Measurements from ENCODE around the gene UBFD1.

DNA sequence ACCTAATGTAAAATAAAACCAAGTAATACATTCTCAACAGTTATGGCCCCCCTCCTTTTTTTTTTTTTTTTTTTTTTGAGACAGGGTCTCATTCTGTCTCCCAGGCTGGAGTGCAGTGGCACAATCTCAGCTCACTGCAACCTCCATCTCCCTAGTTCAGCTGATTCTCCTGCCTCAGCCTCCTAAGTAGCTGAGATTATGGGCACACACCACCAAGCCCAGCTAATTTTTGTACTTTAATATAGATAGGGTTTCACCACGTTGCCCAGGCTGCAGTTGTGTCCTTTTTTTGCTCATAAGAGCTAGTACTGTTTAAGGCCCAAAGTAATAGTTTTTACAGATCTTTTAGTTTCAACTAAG lies 18.6 kb upstream of the UBFD1 start:
- TF ChIP-seq, protein P1, sequence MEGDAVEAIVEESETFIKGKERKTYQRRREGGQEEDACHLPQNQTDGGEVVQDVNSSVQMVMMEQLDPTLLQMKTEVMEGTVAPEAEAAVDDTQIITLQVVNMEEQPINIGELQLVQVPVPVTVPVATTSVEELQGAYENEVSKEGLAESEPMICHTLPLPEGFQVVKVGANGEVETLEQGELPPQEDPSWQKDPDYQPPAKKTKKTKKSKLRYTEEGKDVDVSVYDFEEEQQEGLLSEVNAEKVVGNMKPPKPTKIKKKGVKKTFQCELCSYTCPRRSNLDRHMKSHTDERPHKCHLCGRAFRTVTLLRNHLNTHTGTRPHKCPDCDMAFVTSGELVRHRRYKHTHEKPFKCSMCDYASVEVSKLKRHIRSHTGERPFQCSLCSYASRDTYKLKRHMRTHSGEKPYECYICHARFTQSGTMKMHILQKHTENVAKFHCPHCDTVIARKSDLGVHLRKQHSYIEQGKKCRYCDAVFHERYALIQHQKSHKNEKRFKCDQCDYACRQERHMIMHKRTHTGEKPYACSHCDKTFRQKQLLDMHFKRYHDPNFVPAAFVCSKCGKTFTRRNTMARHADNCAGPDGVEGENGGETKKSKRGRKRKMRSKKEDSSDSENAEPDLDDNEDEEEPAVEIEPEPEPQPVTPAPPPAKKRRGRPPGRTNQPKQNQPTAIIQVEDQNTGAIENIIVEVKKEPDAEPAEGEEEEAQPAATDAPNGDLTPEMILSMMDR (IDR thresholded peaks at IDR 0.05): no peak
- TF ChIP-seq EP300 (IDR thresholded peaks at IDR 0.05): no peak
- TF ChIP-seq NR3C1 (IDR thresholded peaks at IDR 0.05): no peak
- no peak for TF ChIP-seq CHD2 (IDR thresholded peaks at IDR 0.05; ENCODE audit: low read length, partially characterized antibody)
- TF ChIP-seq MAFK (IDR thresholded peaks at IDR 0.05; ENCODE audit: partially characterized antibody): no peak

All from A549 (cell line).